ENCODE measurements around the gene KLK8.

- TF ChIP-seq ZNF274 (IDR thresholded peaks at IDR 0.05; ENCODE audit: low read depth, low read length), result no peak
- TF ChIP-seq YY1 (IDR thresholded peaks at IDR 0.05; ENCODE audit: insufficient read depth, insufficient read length), result no peak
- TF ChIP-seq SUZ12 (IDR thresholded peaks at IDR 0.05; ENCODE audit: extremely low read depth, insufficient read depth, insufficient read length), result no peak
Observed at GRCh38 chr19:50969413-50969760, 32.0 kb downstream of the KLK8 start, which contains the start of gene KLK6.
